Naive B cell (primary cell): ENCODE data around the gene GPR173. TPM values are rescaled to one million over a fixed set of nuclear protein-coding genes. Genes with fewer than 3 reads are reported as not detected.
A peak's percentile ranks its signal among the peaks of the same experiment; 100 is the strongest.

ENCODE experiments used
- ATAC-seq, 2 donors: fragments of 150-1000 bp; cut with Tn5 transposase; 2 replicates each; pipeline ENCODE4 v1.10.0; 2021; ENCODE audit warnings: low read depth in 2 of 2, mild to moderate bottlenecking in 2 of 2, moderate library complexity in 2 of 2
- DNase-seq: peaks from one replicate; pipeline ENCODE4 v3.0.0; 2022
- H3K27ac Mint-ChIP-seq, 6 donors: one replicate each; pipeline ENCODE4 v1.8.0; 2020 to 2022; ENCODE audit warnings: mild to moderate bottlenecking in 6 of 6, mixed read lengths in 6 of 6, moderate library complexity in 5 of 6, inconsistent platforms in 2 of 6
- H3K27me3 Mint-ChIP-seq, 3 donors: one replicate each; pipeline ENCODE4 v1.8.0; 2021 to 2022; ENCODE audit warnings: mixed read lengths in 3 of 3, mild to moderate bottlenecking in 1 of 3
- H3K36me3 Mint-ChIP-seq, 2 donors: one replicate each; pipeline ENCODE4 v1.8.0; 2020 to 2022; ENCODE audit warnings: mixed read lengths in 2 of 2, inconsistent platforms in 1 of 2, mild to moderate bottlenecking in 1 of 2
- H3K4me1 Mint-ChIP-seq, 3 donors: one replicate each; pipeline ENCODE4 v1.8.0; 2020 to 2022; ENCODE audit warnings: mixed read lengths in 3 of 3, inconsistent platforms in 1 of 3, mild to moderate bottlenecking in 1 of 3, moderate library complexity in 1 of 3
- H3K4me3 Mint-ChIP-seq, 8 donors: one replicate each; pipeline ENCODE4 v1.8.0; 2020 to 2022; ENCODE audit warnings: mild to moderate bottlenecking in 8 of 8, mixed read lengths in 8 of 8, moderate library complexity in 8 of 8, inconsistent platforms in 2 of 8
- H3K9me3 Mint-ChIP-seq, 7 donors: one replicate each; pipeline ENCODE4 v1.8.0; 2020 to 2022; ENCODE audit warnings: mixed read lengths in 7 of 7, mild to moderate bottlenecking in 5 of 7, inconsistent platforms in 2 of 7, moderate library complexity in 1 of 7
- polyA plus RNA-seq, 6 donors: library from polyadenylated mRNA; unstranded; fragments of 300-500 nt; fragmentation: Illumina TruSeq; gene quantifications; one replicate each; pipeline ENCODE4 v1.2.3, GENCODE V29; 2021; ENCODE audit warnings: low read depth in 6 of 6

GPR173 gene
- polyA plus RNA-seq, 6 donors from 2014 or later, result not detected

- H3K4me3 Mint-ChIP-seq, result no peak overlapping the region
- no peaks in the 10 kb centered on the region for H3K36me3 Mint-ChIP-seq
- H3K4me1 Mint-ChIP-seq, result no peaks in the 10 kb centered on the region
- peaks cover 3 to 13% (median 13%) of the 10 kb centered on the region in 3 donors for H3K27me3 Mint-ChIP-seq
- H3K27ac Mint-ChIP-seq, result no peak overlapping the region
- ATAC-seq (no peak), DNase-seq (no peak)
- H3K9me3 Mint-ChIP-seq, result no peaks in the 10 kb centered on the region
These were observed 17.2 kb upstream of the GPR173 start for GRCh38 chrX:53031380-53031779.

GRCh38 chrX:53036149-53036548, 12.4 kb upstream of the GPR173 start:
- H3K4me1 Mint-ChIP-seq, result no peaks in the 10 kb centered on the region
- peaks cover 6 to 39% (median 22%) of the 10 kb centered on the region in 3 donors for H3K27me3 Mint-ChIP-seq
- H3K9me3 Mint-ChIP-seq, result no peaks in the 10 kb centered on the region

GRCh38 chrX:53039236-53039635, 9.4 kb upstream of the GPR173 start:
- Mint-ChIP-seq H3K36me3 (no peaks in the 10 kb centered on the region), H3K4me1 (no peaks in the 10 kb centered on the region), H3K27ac (no peak overlapping the region), H3K27me3 (peaks cover 4 to 54% (median 22%) of the 10 kb centered on the region in 3 donors), H3K4me3 (no peak overlapping the region), H3K9me3 (no peaks in the 10 kb centered on the region)
- ATAC-seq, result no peak
- DNase-seq, result no peak

More at GRCh38 chrX:53036149-53036548, 12.4 kb upstream of the GPR173 start:
- H3K4me3 Mint-ChIP-seq, result no peak overlapping the region
- no peak overlapping the region for H3K27ac Mint-ChIP-seq
- no peak for DNase-seq
- H3K36me3 Mint-ChIP-seq, result no peaks in the 10 kb centered on the region
- ATAC-seq, result no peak

GRCh38 chrX:53044995-53045394, 3.6 kb upstream of the GPR173 start:
- Mint-ChIP-seq H3K9me3 (no peaks in the 10 kb centered on the region), H3K4me3 (no peak overlapping the region), H3K27ac (no peak overlapping the region)

GRCh38 chrX:53047228-53047627, 1.4 kb upstream of the GPR173 start:
- Mint-ChIP-seq H3K36me3 (no peaks in the 10 kb centered on the region), H3K9me3 (no peaks in the 10 kb centered on the region), H3K27me3 (peaks cover 0 to 22% (median 4%) of the 10 kb centered on the region in 3 donors), H3K4me1 (peaks cover 6 to 11% (median 7%) of the 10 kb centered on the region in 3 donors), H3K27ac (peak overlapping the region in 1 of 6 donors; percentile 44), H3K4me3 (peak overlapping the region in 3 of 8 donors; percentile 18 to 61 (median 38))
- no peak for ATAC-seq
- no peak for DNase-seq

More at GRCh38 chrX:53044995-53045394, 3.6 kb upstream of the GPR173 start:
- Mint-ChIP-seq H3K4me1 (peaks cover 6 to 11% (median 7%) of the 10 kb centered on the region in 3 donors), H3K36me3 (no peaks in the 10 kb centered on the region), H3K27me3 (peaks cover 0 to 30% (median 4%) of the 10 kb centered on the region in 3 donors)
- ATAC-seq, result no peak
- DNase-seq, result no peak

GRCh38 chrX:53049127-53049517, 533 bp downstream of the GPR173 start:
- Mint-ChIP-seq H3K4me1 (peaks cover 6 to 11% (median 7%) of the 10 kb centered on the region in 3 donors), H3K27me3 (peaks cover 0 to 17% (median 4%) of the 10 kb centered on the region in 3 donors), H3K27ac (no peak overlapping the region), H3K9me3 (no peaks in the 10 kb centered on the region), H3K36me3 (no peaks in the 10 kb centered on the region), H3K4me3 (peak overlapping the region; percentile 22 to 73 (median 65))
- no peak for ATAC-seq
- DNase-seq, result no peak

GRCh38 chrX:53050841-53051240, 2.3 kb downstream of the GPR173 start:
- H3K9me3 Mint-ChIP-seq, result no peaks in the 10 kb centered on the region
- no peak for DNase-seq

GRCh38 chrX:53055244-53055849, 6.8 kb downstream of the GPR173 start:
- no peaks in the 10 kb centered on the region for H3K36me3 Mint-ChIP-seq
- H3K4me3 Mint-ChIP-seq, result no peak overlapping the region
- H3K27ac Mint-ChIP-seq, result no peak overlapping the region
- ATAC-seq, result no peak
- H3K4me1 Mint-ChIP-seq, result no peaks in the 10 kb centered on the region
- DNase-seq, result no peak
- no peaks in the 10 kb centered on the region for H3K9me3 Mint-ChIP-seq
- H3K27me3 Mint-ChIP-seq, result no peaks in the 10 kb centered on the region

More at GRCh38 chrX:53050841-53051240, 2.3 kb downstream of the GPR173 start:
- Mint-ChIP-seq H3K36me3 (no peaks in the 10 kb centered on the region), H3K4me3 (no peak overlapping the region), H3K27me3 (peaks cover 0 to 7% (median 4%) of the 10 kb centered on the region in 3 donors), H3K4me1 (peaks cover 6 to 11% (median 7%) of the 10 kb centered on the region in 3 donors), H3K27ac (peak overlapping the region in 1 of 6 donors; percentile 21)
- ATAC-seq, result no peak

GRCh38 chrX:53056292-53056691, 7.7 kb downstream of the GPR173 start:
- DNase-seq (no peak), ATAC-seq (no peak)
- Mint-ChIP-seq H3K9me3 (no peaks in the 10 kb centered on the region), H3K27ac (no peak overlapping the region), H3K27me3 (no peaks in the 10 kb centered on the region), H3K4me3 (no peak overlapping the region), H3K4me1 (no peaks in the 10 kb centered on the region), H3K36me3 (no peaks in the 10 kb centered on the region)

- no peaks in the 10 kb centered on the region for H3K9me3 Mint-ChIP-seq
- DNase-seq (no peak), ATAC-seq (no peak)
- H3K4me3 Mint-ChIP-seq, result no peak overlapping the region
- H3K36me3 Mint-ChIP-seq, result no peaks in the 10 kb centered on the region
- H3K27me3 Mint-ChIP-seq, result peaks cover 0 to 9% (median 0%) of the 10 kb centered on the region in 3 donors
- H3K4me1 Mint-ChIP-seq, result no peaks in the 10 kb centered on the region
- no peak overlapping the region for H3K27ac Mint-ChIP-seq
These were observed 16.5 kb downstream of the GPR173 start for GRCh38 chrX:53065104-53065503.

- Mint-ChIP-seq H3K27ac (no peak overlapping the region), H3K9me3 (peaks cover 0 to under 1% (median 0%) of the 10 kb centered on the region in 7 donors), H3K36me3 (no peaks in the 10 kb centered on the region), H3K4me3 (peak overlapping the region in 3 of 8 donors; percentile 4 to 74 (median 51)), H3K27me3 (no peaks in the 10 kb centered on the region), H3K4me1 (peaks cover 14 to 23% (median 15%) of the 10 kb centered on the region in 3 donors)
- ATAC-seq (no peak), DNase-seq (no peak)
These were observed 22.5 kb downstream of the GPR173 start for GRCh38 chrX:53071064-53071463.

- ATAC-seq (peak; percentile 86 to 87), DNase-seq (peak; percentile 71)
- Mint-ChIP-seq H3K27ac (peak overlapping the region; percentile 78 to 97 (median 90)), H3K4me1 (peaks cover 14 to 23% (median 15%) of the 10 kb centered on the region in 3 donors), H3K4me3 (peak overlapping the region; percentile 74 to 92 (median 90)), H3K36me3 (no peaks in the 10 kb centered on the region), H3K9me3 (peaks cover 0 to 2% (median 0%) of the 10 kb centered on the region in 7 donors), H3K27me3 (no peaks in the 10 kb centered on the region)
These were observed 23.2 kb downstream of the GPR173 start for GRCh38 chrX:53071604-53072417.

GRCh38 chrX:53072418-53073114, 24.0 kb downstream of the GPR173 start:
- no peaks in the 10 kb centered on the region for H3K27me3 Mint-ChIP-seq
- H3K27ac Mint-ChIP-seq, result peak overlapping the region; percentile 62 to 97 (median 86)
- no peaks in the 10 kb centered on the region for H3K36me3 Mint-ChIP-seq
- peak overlapping the region; percentile 74 to 92 (median 90) for H3K4me3 Mint-ChIP-seq
- peaks cover 14 to 23% (median 15%) of the 10 kb centered on the region in 3 donors for H3K4me1 Mint-ChIP-seq
- DNase-seq, result no peak
- peaks cover 0 to 2% (median 0%) of the 10 kb centered on the region in 7 donors for H3K9me3 Mint-ChIP-seq
- ATAC-seq, result peak; percentile 17 to 27
